Renal cortex interstitium (tissue), 11 donors: ENCODE data around the gene KCNAB1. TPM values are rescaled to one million over a fixed set of nuclear protein-coding genes. Genes with fewer than 3 reads are reported as not detected.

Experiments
- DNase-seq, 11 donors: peaks; one replicate each; pipeline ENCODE4 v3.0.0-alpha.2; 2013; ENCODE audit warnings: low read depth in 9 of 11, low spot score in 4 of 11; ENCODE audit errors: extremely low read depth in 1 of 11
- polyA plus RNA-seq, 3 donors: library from polyadenylated mRNA; unstranded; fragments of 120-200 nt; gene quantifications; one replicate each; pipeline ENCODE4 v1.2.1, GENCODE V29; 2013; ENCODE audit not compliant: insufficient read length in 3 of 3

Gene KCNAB1
- polyA plus RNA-seq, 3 donors = 3.3 to 4.3 (median 3.5) TPM

DNA sequence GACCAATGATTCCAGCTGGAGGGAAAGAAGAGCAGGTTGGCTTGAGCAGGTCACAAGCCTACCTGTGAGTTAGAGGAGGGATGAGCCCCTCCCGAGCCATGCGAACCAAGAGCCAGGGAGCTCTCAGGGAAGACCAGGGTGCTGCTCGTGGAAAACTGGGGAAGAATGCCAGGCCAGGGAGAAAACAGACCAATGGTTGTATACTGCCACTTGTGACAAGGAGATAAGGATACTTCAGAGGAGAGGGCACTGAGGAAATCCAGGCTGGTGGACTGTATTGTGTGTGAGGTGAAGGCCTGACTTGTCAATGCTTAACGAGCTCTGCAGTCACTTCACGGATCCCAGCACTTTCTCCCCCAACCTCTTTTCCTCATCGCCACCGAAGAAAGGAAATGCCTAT lies 256.9 kb downstream of the KCNAB1 start:
- no peak for DNase-seq

DNA sequence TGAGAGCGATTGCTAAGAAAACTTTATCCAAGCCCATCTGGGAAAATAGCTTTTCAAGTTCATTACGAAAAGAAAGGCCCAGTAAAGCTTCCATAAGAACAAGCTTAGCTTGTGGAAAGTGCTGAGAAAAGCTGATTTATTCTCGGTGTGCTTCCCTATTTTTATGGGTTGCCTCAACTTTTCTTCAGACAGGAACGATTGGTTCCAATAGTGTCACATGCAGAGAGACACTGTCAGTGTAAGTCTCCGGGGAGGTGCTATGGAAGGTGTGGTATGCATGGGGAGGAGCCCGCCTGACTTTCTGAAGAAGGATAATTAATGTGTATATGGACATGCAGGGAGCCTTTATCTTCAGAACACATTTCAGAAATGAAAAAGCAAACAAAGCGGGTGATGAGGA lies 257.3 kb downstream of the KCNAB1 start:
- DNase-seq = no peak

GRCh38 chr3:156378871-156379270 lies 258.5 kb downstream of the KCNAB1 start:
- DNase-seq = no peak

DNA sequence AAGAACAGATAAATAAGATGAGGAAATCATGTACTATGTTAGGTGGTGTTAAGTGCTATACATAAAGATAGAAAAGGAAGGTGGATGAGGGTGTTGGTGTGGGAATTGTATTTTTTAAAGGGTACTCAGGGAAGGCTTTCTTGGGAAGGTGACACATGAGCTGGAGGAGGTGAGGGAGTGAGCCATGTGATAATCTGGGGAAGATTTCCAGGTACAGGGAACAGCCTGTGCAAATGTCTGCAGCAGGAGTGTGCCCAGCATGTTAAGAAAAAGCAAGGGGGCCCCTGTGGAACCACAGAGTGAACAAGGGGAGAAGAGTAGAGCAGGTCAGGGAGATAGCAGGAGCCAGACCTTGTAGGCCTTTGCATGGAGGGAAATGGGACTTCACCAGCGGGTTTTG lies 258.9 kb downstream of the KCNAB1 start:
- DNase-seq = no peak

DNA sequence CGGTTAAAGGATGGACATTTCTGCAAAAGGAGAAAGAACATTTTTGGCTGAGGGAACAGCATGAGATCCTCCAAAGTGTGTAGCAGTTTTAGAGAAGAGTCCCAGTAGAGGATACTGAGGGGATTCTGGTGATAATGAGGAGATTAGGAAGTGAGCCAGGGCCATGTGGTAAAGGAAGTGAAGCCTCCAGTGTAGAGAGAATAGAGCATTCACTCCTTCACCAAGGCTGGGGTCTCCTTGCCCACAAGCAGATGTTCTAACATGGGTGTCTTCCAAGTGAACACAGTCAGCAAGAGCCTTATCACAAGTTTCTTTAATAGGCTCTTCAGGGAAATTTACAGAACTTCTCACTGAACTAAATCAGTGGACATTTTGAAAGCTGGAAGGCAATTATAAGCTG lies 260.9 kb downstream of the KCNAB1 start:
- no peak for DNase-seq

GRCh38 chr3:156382458-156383346 lies 262.3 kb downstream of the KCNAB1 start:
- DNase-seq = no peak

DNA sequence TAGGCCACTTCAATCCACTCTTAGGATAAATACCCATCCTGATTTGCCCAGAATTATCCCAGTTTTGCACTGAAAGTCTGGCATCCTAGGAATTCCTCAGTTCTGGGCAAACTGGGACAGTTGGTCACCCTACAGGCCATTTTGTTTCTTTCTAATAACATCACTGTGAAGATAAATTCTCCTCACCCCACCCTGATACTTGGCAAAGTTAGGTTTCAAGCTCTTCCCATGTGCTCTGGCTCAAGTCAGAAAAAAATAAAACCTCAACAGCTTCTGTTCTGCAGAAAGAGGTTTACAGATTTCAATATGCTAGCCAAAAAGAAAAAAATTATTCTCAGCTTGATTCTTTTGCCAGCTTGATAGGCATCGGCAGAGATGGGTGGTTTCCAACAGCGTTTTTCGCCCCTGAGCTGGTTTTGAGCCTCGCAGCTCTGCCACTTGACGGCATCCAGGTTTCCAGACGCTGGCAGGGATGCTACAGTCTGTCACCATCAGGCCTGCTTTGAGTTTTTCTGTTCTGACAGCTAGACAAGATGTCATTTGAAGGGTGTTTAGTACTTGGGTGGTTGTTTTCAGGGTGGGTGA lies 263.2 kb downstream of the KCNAB1 start:
- no peak for DNase-seq

DNA sequence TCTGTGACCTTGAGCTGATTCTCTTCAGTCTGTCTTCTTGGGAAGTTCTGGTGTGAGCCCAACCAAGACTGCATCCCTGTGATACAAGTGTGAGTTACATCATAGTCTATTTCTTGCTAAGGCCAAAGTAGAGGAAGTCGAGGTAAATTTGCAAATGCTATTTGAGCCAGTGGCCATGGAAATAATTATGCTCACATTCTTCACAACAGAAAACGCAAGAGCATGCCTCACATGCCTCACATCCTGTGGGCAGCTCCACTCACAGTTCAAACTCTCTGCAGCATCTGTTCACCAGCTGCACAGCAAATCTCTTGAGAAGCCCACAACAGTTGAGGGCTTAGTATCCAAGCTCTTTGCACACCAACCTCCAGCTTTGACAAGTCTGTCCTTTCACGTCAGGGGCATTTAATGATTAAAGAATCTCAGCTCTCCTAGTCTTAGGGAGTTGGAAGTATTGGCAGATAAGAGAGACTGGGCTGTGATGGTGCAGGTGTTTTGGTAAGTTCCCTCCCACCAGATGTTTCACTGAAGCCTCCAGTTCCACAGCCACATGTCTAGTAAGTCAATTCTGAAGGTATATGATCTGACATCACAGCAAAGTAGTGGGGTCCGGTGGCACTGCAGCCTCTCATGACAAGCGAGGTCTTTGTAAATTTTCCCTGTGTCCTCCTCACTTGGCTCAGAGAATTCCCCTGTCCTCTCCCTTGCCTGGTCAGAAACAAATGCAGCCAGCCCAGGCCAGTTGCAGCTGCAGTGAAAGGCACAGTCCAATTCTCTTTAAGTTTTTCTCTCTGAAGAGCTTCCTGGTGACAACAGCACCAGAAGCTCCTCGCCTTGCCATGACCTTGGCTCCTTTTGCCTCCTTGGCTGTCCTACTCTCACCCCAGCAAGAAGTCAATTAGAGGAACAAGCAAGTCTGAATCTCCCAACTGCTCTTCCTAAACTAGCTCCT lies 268.4 kb downstream of the KCNAB1 start:
- no peak for DNase-seq

DNA sequence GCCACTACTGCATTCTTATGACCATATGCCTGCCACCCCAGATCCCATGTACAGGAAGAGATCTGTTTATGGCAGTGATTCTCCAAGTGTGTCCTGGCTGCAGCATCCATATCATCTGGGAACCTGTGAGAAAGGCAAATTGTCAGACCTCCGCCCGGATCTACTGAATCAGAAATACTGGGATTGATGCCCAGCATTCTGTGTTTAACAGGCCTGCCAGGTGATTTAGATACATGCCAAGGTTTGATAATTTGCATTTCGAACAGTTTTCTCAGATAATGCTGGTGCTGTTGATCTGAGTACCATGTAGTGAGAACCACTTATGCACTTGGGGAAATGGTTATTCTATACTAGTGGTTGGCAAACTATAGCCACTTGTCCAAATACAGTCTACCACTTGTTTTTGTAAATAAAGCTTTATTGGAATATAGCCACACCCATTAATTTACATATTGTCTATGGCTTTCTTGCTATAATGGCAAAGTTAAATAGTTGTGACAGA lies 269.1 kb downstream of the KCNAB1 start:
- DNase-seq = no peak

DNA sequence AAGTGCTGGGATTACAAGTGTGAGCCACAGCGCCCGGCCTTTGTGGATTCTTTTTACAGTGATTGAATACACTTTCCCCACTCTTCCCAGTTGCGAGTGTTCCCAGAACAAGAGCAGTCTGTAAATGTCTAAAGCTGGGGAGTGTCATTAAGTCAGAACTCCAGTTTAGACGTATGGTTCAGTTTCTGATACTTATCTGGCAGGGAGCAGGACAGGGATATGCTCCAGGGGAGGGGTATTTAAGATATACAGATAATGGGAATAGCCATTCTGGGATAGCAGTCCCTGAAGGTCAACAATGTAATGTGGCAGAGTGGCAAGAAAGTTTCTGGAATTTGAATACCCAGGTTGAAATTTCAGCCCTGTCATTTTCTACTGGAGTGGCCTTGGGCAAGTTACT lies 270.5 kb downstream of the KCNAB1 start:
- DNase-seq = no peak

GRCh38 chr3:156395961-156396710 lies 275.8 kb downstream of the KCNAB1 start:
- DNase-seq = no peak

DNA sequence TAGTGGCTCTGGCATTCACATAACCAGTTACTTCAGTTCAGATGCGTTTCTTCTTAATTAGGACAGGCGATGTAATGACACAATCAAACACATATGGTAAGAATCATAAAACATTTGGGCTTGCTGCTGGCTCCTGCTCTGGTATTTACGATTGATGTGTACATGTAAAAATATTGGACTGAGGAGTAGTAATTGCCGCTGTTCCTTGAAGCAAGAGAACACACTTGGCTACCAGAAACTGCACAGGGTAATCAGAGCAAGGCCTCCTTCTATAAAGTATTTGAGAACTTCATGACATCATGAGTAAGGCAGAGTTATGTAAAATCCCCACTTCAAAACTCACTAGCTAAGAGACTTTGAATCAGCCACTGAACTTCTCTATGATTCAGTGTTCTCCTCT lies 276.5 kb downstream of the KCNAB1 start:
- no peak for DNase-seq

DNA sequence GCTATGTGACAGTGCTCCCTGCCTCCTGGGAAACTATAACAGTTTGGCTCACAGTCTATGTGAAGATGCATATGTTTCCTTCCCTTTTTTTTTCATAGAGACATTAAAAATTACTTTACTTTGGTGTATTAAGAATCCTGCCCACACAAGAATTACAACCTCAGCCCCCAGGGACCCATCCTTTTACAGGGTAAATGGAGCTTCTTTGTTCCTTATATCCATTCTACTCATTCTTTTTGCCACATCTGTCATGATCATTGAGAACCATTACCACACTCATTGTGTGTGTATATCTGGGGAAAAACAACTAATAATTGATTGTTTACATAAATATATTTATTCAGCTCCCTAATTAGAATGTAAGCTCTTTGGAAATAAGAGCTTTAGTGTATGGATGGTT lies 277.2 kb downstream of the KCNAB1 start:
- no peak for DNase-seq

GRCh38 chr3:156400062-156400461 lies 279.7 kb downstream of the KCNAB1 start:
- DNase-seq = no peak

GRCh38 chr3:156400735-156401134 lies 280.4 kb downstream of the KCNAB1 start:
- no peak for DNase-seq

- no peak for DNase-seq
These were observed 283.8 kb downstream of the KCNAB1 start for GRCh38 chr3:156404217-156404616.

GRCh38 chr3:156406393-156406792 lies 286.0 kb downstream of the KCNAB1 start:
- no peak for DNase-seq

GRCh38 chr3:156407617-156408225 lies 287.3 kb downstream of the KCNAB1 start:
- no peak for DNase-seq
